AG10803 (cell line): ENCODE data around the gene RTL1.
A peak's percentile ranks its signal among the peaks of the same experiment; 100 is the strongest.

ENCODE experiments used
- DNase-seq: peaks from one replicate; pipeline ENCODE4 v3.0.0; 2010; ENCODE audit warnings: low read depth
- H3K4me3 ChIP-seq: 2 replicates; pipeline ENCODE4 v1.5.1; 2011; ENCODE audit warnings: mild to moderate bottlenecking, low read length, control low read depth
- CTCF ChIP-seq: conservative IDR thresholded peaks from 2 replicates; pipeline ENCODE4 v1.5.1; 2011; ENCODE audit warnings: mild to moderate bottlenecking, low read length, control low read depth, inconsistent platforms

RTL1 gene

GRCh38 chr14:100902295-100903133 is 1.0 kb downstream of the RTL1 start:
- no peak overlapping the region for H3K4me3 ChIP-seq
- DNase-seq, result no peak
- TF ChIP-seq CTCF, result peak; percentile 1; the same call in 1 of the 2 replicates

GRCh38 chr14:100901391-100902183 is 1.9 kb downstream of the RTL1 start:
- H3K4me3 ChIP-seq, result no peak overlapping the region
- DNase-seq, result no peak
- TF ChIP-seq CTCF, result no peak

GRCh38 chr14:100900837-100901390 is 2.6 kb downstream of the RTL1 start:
- peak; percentile 13; the same call in 1 of the 2 replicates for TF ChIP-seq CTCF
- DNase-seq, result no peak

GRCh38 chr14:100899884-100900771 is 3.4 kb downstream of the RTL1 start:
- no peak for TF ChIP-seq CTCF

More at GRCh38 chr14:100900837-100901390, 2.6 kb downstream of the RTL1 start:
- no peak overlapping the region for H3K4me3 ChIP-seq

GRCh38 chr14:100898935-100899883 is 4.3 kb downstream of the RTL1 start:
- DNase-seq, result no peak
- H3K4me3 ChIP-seq, result no peak overlapping the region
- TF ChIP-seq CTCF, result no peak

More at GRCh38 chr14:100899884-100900771, 3.4 kb downstream of the RTL1 start:
- no peak for DNase-seq
- H3K4me3 ChIP-seq, result no peak overlapping the region
